ENCODE data around the gene FAM184B. TPM values are rescaled to one million over a fixed set of nuclear protein-coding genes. Genes with fewer than 3 reads are reported as not detected.

FAM184B gene
- total RNA-seq, 1 donor from 2014 or later = not detected

DNA sequence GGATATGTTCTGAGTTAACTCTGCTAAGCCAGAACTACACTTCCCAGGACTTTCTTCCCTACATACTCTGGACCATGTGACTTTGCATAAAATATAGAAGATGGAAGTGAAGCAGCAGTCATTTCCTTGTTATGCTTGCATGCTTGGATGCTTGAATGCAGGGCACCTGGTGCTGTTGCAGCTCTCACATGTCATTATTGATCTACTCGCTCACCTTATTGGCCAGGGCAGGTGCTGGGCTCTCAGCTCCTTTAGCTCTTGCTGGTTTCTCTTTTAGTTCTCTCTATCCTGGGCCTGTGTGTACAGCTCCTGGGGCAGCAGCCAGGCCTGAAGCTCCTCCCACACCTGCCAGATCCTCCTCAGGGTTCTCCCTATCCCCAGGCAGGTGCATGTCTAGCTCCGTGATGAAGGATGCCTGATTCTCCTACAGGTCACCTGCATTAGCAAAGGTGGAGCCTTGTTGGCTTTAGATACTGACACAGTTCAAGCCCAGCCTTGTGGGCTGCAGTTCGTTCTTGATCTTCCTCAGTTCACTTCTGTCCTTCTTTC, 113.7 kb downstream of the FAM184B start:
- no peak overlapping the region for H3K27ac ChIP-seq
- no peak overlapping the region for H3K4me3 ChIP-seq
- no peaks in the 10 kb centered on the region for H3K27me3 ChIP-seq
- no peak for DNase-seq (ENCODE audit: extremely low spot score in 2 of 2)
- TF ChIP-seq CTCF (IDR thresholded peaks at IDR 0.05) (no peak), POLR2AphosphoS5 (IDR thresholded peaks at IDR 0.05; ENCODE audit: insufficient read depth in 1 of 2, low read depth in 1 of 2) (no peak), POLR2A (IDR thresholded peaks at IDR 0.05) (no peak)
- no peaks in the 10 kb centered on the region for H3K9me3 ChIP-seq
- intact Hi-C loops (cut with DNase I) = no loop called here
- no peaks in the 10 kb centered on the region for H3K4me1 ChIP-seq
- no peaks in the 10 kb centered on the region for H3K36me3 ChIP-seq

- Histone ChIP-seq H3K36me3 (no peaks in the 10 kb centered on the region), H3K27ac (no peak overlapping the region), H3K4me1 (no peaks in the 10 kb centered on the region), H3K4me3 (no peak overlapping the region), H3K27me3 (no peaks in the 10 kb centered on the region), H3K9me3 (no peaks in the 10 kb centered on the region)
- DNase-seq (ENCODE audit: extremely low spot score in 2 of 2) = no peak
- intact Hi-C loops (cut with DNase I) = no loop called here
- TF ChIP-seq CTCF (IDR thresholded peaks at IDR 0.05) = no peak
- no peak for TF ChIP-seq POLR2AphosphoS5 (IDR thresholded peaks at IDR 0.05; ENCODE audit: insufficient read depth in 1 of 2, low read depth in 1 of 2)
- TF ChIP-seq POLR2A (IDR thresholded peaks at IDR 0.05) = no peak
Observed at GRCh38 chr4:17667253-17667652, 114.2 kb downstream of the FAM184B start.

DNA sequence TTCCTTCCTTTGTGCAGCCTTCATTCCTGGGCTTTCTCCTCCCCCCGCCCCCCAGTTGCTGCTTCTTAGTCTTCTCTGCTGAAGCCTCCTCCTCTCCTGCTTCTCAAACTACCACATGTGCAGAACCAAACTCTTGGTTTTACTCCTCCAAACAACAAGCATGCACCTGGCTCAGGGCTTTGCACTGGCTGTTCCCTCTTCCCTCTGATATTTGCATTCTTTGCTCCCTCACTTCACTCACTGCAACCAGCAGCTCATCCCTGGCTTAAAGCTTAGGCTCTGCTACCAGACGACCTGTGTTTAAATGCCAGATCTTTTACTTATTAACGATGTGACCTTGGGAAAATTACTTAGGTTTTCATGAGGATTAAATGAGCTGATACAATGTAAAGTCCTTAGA, 115.6 kb downstream of the FAM184B start:
- DNase-seq (ENCODE audit: extremely low spot score in 2 of 2) = no peak
- TF ChIP-seq POLR2AphosphoS5 (IDR thresholded peaks at IDR 0.05; ENCODE audit: insufficient read depth in 1 of 2, low read depth in 1 of 2) = no peak
- no peak for TF ChIP-seq POLR2A (IDR thresholded peaks at IDR 0.05)
- TF ChIP-seq CTCF (IDR thresholded peaks at IDR 0.05) = no peak
- intact Hi-C loops (cut with DNase I) = no loop called here
- H3K9me3 ChIP-seq = no peaks in the 10 kb centered on the region
- no peaks in the 10 kb centered on the region for H3K27me3 ChIP-seq
- H3K4me1 ChIP-seq = no peaks in the 10 kb centered on the region
- H3K4me3 ChIP-seq = no peak overlapping the region
- H3K36me3 ChIP-seq = no peaks in the 10 kb centered on the region
- no peak overlapping the region for H3K27ac ChIP-seq

- H3K4me3 ChIP-seq = no peak overlapping the region
- DNase-seq (ENCODE audit: extremely low spot score in 2 of 2) = no peak
- intact Hi-C loops (cut with DNase I) = no loop called here
- no peaks in the 10 kb centered on the region for H3K4me1 ChIP-seq
- TF ChIP-seq CTCF (IDR thresholded peaks at IDR 0.05) (no peak), POLR2AphosphoS5 (IDR thresholded peaks at IDR 0.05; ENCODE audit: insufficient read depth in 1 of 2, low read depth in 1 of 2) (no peak), POLR2A (IDR thresholded peaks at IDR 0.05) (no peak)
- H3K36me3 ChIP-seq = no peaks in the 10 kb centered on the region
- H3K27ac ChIP-seq = no peak overlapping the region
- no peaks in the 10 kb centered on the region for H3K9me3 ChIP-seq
- H3K27me3 ChIP-seq = no peaks in the 10 kb centered on the region
Observed at GRCh38 chr4:17665346-17665745, 116.1 kb downstream of the FAM184B start.

DNA sequence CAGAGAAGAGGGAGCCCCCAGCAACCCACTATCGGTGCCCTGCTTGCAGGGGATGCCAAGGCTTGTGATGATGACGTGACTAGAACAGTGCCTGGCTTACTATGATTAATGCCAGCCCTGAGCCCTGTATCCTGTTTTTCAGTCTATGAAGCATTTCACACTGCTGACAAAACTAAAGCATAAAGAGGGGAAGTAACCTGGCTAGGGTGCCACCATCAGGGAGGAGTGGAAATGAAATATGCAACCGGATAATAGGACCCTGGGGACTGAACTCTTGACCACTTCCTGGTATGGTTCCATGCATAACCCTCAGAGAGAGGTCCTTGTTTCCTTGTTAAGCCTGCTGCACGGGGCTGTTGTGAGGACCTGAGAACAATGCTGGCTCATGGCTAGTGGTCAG, 116.7 kb downstream of the FAM184B start:
- H3K36me3 ChIP-seq = no peaks in the 10 kb centered on the region
- intact Hi-C loops (cut with DNase I) = no loop called here
- no peaks in the 10 kb centered on the region for H3K27me3 ChIP-seq
- no peak overlapping the region for H3K27ac ChIP-seq
- H3K4me1 ChIP-seq = no peaks in the 10 kb centered on the region
- H3K9me3 ChIP-seq = no peaks in the 10 kb centered on the region
- no peak overlapping the region for H3K4me3 ChIP-seq
- no peak for TF ChIP-seq CTCF (IDR thresholded peaks at IDR 0.05)
- TF ChIP-seq POLR2A (IDR thresholded peaks at IDR 0.05) = no peak
- no peak for TF ChIP-seq POLR2AphosphoS5 (IDR thresholded peaks at IDR 0.05; ENCODE audit: insufficient read depth in 1 of 2, low read depth in 1 of 2)
- no peak for DNase-seq (ENCODE audit: extremely low spot score in 2 of 2)

Data from vagina (tissue), 2 donors.